Smooth muscle cell (in vitro differentiated cells): ENCODE results near the gene MS4A4A. TPM values are rescaled to one million over a fixed set of nuclear protein-coding genes. Genes with fewer than 3 reads are reported as not detected.

ENCODE experiments used
- DNase-seq: peaks from one replicate; lab custom pipeline; 2025; ENCODE audit not compliant: unreplicated experiment; lab: John Stamatoyannopoulos, UW
- H2AFZ ChIP-seq: fragments of 200-600 bp; sonication (generic); 2 replicates; pipeline ENCODE4 v1.6.0; 2016; ENCODE audit warnings: antibody characterized with exemption, low read depth, mild to moderate bottlenecking
- H3F3A ChIP-seq: fragments of 200-600 bp; sonication (generic); 2 replicates; pipeline ENCODE4 v1.6.0; 2017; ENCODE audit warnings: antibody characterized with exemption, low read depth
- H3K27ac ChIP-seq: fragments of 200-600 bp; sonication (generic); 2 replicates; pipeline ENCODE4 v1.5.1; 2016; ENCODE audit warnings: low read depth, mild to moderate bottlenecking
- H3K27me3 ChIP-seq: fragments of 200-600 bp; sonication (generic); 2 replicates; pipeline ENCODE4 v1.6.1; 2016; ENCODE audit warnings: low read depth, mild to moderate bottlenecking
- H3K36me3 ChIP-seq: fragments of 200-600 bp; sonication (generic); 2 replicates; pipeline ENCODE4 v1.5.1; 2016; ENCODE audit warnings: low read depth
- H3K4me1 ChIP-seq: fragments of 200-600 bp; sonication (generic); 2 replicates; pipeline ENCODE4 v1.5.1; 2016; ENCODE audit warnings: low read depth
- H3K4me2 ChIP-seq: fragments of 200-600 bp; sonication (generic); 2 replicates; pipeline ENCODE4 v1.6.0; 2016; ENCODE audit warnings: mild to moderate bottlenecking
- H3K4me3 ChIP-seq: fragments of 200-600 bp; sonication (generic); 2 replicates; pipeline ENCODE4 v1.5.1; 2016; ENCODE audit warnings: mild to moderate bottlenecking
- H3K79me2 ChIP-seq: fragments of 200-600 bp; sonication (generic); 2 replicates; pipeline ENCODE4 v1.6.0; 2016; ENCODE audit warnings: low read depth, mild to moderate bottlenecking
- H3K9ac ChIP-seq: fragments of 200-600 bp; sonication (generic); 2 replicates; pipeline ENCODE4 v1.6.0; 2016; ENCODE audit warnings: low read depth
- H3K9me3 ChIP-seq: fragments of 200-600 bp; sonication (generic); replicated peaks from 2 replicates; pipeline ENCODE4 v1.5.1; 2016; ENCODE audit warnings: low read depth
- H4K20me1 ChIP-seq: fragments of 200-600 bp; sonication (generic); 2 replicates; pipeline ENCODE4 v1.6.0; 2016; ENCODE audit warnings: low read depth
- CTCF ChIP-seq: fragments of 200-600 bp; sonication (generic); IDR thresholded peaks from 2 replicates; pipeline ENCODE4 v1.5.1; 2017; ENCODE audit warnings: borderline replicate concordance, mild to moderate bottlenecking, antibody characterized with exemption; ENCODE audit not compliant: insufficient read depth, poor library complexity, severe bottlenecking
- WGBS: methylation state at CpG from one replicate; pipeline ENCODE4 v1.1.7; 2016; ENCODE audit warnings: low lambda C conversion rate; 5-methylcytosine and 5-hydroxymethylcytosine counted together
- polyA plus RNA-seq: library from polyadenylated mRNA; unstranded; fragments of >200 nt; fragmentation: Nextera tagmentation; extraction: Ambion mirVana; gene quantifications from 2 replicates; pipeline ENCODE4 v1.2.1, GENCODE V29; 2016
- total RNA-seq: library from RNA; depleted of rRNA; stranded (reverse); fragments of >200 nt; gene quantifications from 2 replicates; pipeline ENCODE4 v1.2.3, GENCODE V29; 2014

MS4A4A gene
- total and polyA plus RNA-seq, 2 experiments from 2014 or later: not detected

GRCh38 chr11:60252213-60253108, 28.0 kb upstream of the MS4A4A start:
- WGBS: 71% methylated on average over 2 of the region's 2 CpGs
- Histone ChIP-seq H3K9me3 (no peaks in the 10 kb centered on the region), H3K9ac (no peak overlapping the region), H3K27ac (no peak overlapping the region), H3K4me1 (no peaks in the 10 kb centered on the region), H3F3A (no peaks in the 10 kb centered on the region), H4K20me1 (no peaks in the 10 kb centered on the region), H3K4me2 (no peak overlapping the region), H3K27me3 (no peaks in the 10 kb centered on the region), H2AFZ (no peak overlapping the region), H3K79me2 (no peaks in the 10 kb centered on the region), H3K36me3 (no peaks in the 10 kb centered on the region), H3K4me3 (no peak overlapping the region)
- TF ChIP-seq CTCF: no peak
- no peak for DNase-seq

GRCh38 chr11:60257956-60258722, 22.3 kb upstream of the MS4A4A start:
- no peaks in the 10 kb centered on the region for H3K27me3 ChIP-seq
- 83% methylated on average over 4 of the region's 4 CpGs for WGBS
- no peaks in the 10 kb centered on the region for H4K20me1 ChIP-seq
- H3K4me1 ChIP-seq: no peaks in the 10 kb centered on the region
- no peaks in the 10 kb centered on the region for H3K79me2 ChIP-seq
- no peak overlapping the region for H3K9ac ChIP-seq
- no peak for DNase-seq
- H3K4me2 ChIP-seq: no peak overlapping the region
- no peaks in the 10 kb centered on the region for H3K36me3 ChIP-seq
- no peaks in the 10 kb centered on the region for H3K9me3 ChIP-seq
- H3K4me3 ChIP-seq: no peak overlapping the region
- H3K27ac ChIP-seq: no peak overlapping the region
- no peaks in the 10 kb centered on the region for H3F3A ChIP-seq
- H2AFZ ChIP-seq: no peak overlapping the region
- no peak for TF ChIP-seq CTCF

- H3K27ac ChIP-seq: no peak overlapping the region
- 68% methylated on average over 4 of the region's 4 CpGs for WGBS
- H3K4me2 ChIP-seq: no peak overlapping the region
- no peak for TF ChIP-seq CTCF
- no peaks in the 10 kb centered on the region for H3K36me3 ChIP-seq
- no peak overlapping the region for H3K9ac ChIP-seq
- H3K9me3 ChIP-seq: no peaks in the 10 kb centered on the region
- no peaks in the 10 kb centered on the region for H3F3A ChIP-seq
- H4K20me1 ChIP-seq: no peaks in the 10 kb centered on the region
- no peaks in the 10 kb centered on the region for H3K27me3 ChIP-seq
- no peaks in the 10 kb centered on the region for H3K4me1 ChIP-seq
- H3K4me3 ChIP-seq: no peak overlapping the region
- no peaks in the 10 kb centered on the region for H3K79me2 ChIP-seq
- no peak for DNase-seq
- no peak overlapping the region for H2AFZ ChIP-seq
Measured at GRCh38 chr11:60261014-60261413, 19.5 kb upstream of the MS4A4A start.
